ENCODE results near the gene CSTB.

CSTB gene

DNA sequence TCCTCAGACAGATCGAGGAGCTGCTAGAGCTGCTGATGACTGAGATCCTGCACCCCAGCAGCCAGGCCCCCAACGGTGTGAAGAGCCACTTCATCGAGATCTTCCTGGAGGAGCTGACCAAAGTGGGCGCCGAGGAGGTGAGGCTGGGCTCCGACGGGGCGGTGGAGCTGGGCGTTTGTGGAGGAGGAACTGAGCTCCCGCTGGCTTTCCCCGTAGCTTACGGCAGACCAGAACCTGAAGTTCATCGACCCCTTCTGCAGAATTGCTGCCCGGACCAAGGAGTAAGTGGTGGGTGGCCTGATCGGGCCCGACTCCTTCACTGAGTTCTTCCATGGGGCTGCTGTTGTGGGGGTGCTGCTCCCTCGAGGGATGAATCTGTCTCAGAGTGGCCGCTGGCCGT, 21.3 kb upstream of the CSTB start:
- no peak overlapping the region for H3K27ac ChIP-seq
- H3K36me3 ChIP-seq, result peaks cover 76% of the 10 kb centered on the region
- no peaks in the 10 kb centered on the region for H3K9me3 ChIP-seq
- TF ChIP-seq, protein P1, sequence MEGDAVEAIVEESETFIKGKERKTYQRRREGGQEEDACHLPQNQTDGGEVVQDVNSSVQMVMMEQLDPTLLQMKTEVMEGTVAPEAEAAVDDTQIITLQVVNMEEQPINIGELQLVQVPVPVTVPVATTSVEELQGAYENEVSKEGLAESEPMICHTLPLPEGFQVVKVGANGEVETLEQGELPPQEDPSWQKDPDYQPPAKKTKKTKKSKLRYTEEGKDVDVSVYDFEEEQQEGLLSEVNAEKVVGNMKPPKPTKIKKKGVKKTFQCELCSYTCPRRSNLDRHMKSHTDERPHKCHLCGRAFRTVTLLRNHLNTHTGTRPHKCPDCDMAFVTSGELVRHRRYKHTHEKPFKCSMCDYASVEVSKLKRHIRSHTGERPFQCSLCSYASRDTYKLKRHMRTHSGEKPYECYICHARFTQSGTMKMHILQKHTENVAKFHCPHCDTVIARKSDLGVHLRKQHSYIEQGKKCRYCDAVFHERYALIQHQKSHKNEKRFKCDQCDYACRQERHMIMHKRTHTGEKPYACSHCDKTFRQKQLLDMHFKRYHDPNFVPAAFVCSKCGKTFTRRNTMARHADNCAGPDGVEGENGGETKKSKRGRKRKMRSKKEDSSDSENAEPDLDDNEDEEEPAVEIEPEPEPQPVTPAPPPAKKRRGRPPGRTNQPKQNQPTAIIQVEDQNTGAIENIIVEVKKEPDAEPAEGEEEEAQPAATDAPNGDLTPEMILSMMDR (IDR thresholded peaks at IDR 0.05), result no peak
- no peaks in the 10 kb centered on the region for H3K27me3 ChIP-seq
- H3K4me3 ChIP-seq (ENCODE audit: low read depth in 1 of 2, low read length in 1 of 2), result no peak overlapping the region
- no peaks in the 10 kb centered on the region for H3K4me1 ChIP-seq (ENCODE audit: control insufficient read depth in 1 of 2, insufficient read depth in 1 of 2, low read depth in 1 of 2, low read length in 1 of 2)

DNA sequence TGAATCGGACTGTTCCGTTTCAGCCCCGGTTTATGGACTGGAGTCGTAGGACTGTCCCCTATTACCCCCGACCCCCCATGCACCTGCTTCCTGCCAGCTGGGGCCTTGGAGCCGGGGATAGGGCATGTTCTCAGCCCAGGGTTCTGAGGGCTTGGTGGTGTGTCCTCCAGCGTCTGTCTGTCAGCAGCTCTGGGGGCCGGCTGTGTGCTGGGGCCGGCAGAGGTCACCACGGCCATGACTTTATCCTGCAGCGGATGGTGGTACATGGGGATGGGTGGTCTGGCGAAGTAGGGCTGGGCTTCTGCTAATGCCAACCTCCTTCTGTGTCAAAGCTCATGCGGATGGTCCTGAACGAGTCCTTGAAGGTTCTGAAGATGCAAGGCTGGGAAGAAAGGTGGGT, 18.7 kb upstream of the CSTB start:
- H3K4me1 ChIP-seq (ENCODE audit: control insufficient read depth in 1 of 2, insufficient read depth in 1 of 2, low read depth in 1 of 2, low read length in 1 of 2), result peaks cover 5 to 6% of the 10 kb centered on the region in 2 experiments
- H3K36me3 ChIP-seq, result peaks cover 54% of the 10 kb centered on the region
- no peaks in the 10 kb centered on the region for H3K9me3 ChIP-seq

DNA sequence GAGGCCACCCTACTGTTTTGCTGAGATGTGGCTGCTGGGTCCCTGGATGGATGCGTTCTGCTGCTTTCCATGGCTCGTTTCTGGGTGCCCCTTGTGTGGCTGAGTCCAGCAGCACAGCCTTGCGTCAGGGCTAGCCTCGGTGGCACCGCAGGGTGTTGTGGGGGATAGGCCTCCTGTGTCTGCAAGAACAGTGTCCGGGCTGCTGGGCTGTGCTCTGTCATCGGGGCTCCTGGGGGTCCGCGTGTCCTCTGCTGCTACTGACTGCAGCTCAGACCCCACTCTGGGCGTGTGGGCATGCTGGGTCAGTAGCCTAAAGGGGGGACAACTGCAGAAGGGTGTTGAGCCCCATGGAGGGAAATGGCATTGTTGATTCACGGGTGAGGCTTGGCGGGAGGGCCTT, 18.2 kb upstream of the CSTB start:
- no peaks in the 10 kb centered on the region for H3K27me3 ChIP-seq
- H3K36me3 ChIP-seq, result peaks cover 49% of the 10 kb centered on the region
- no peaks in the 10 kb centered on the region for H3K9me3 ChIP-seq
- H3K27ac ChIP-seq, result no peak overlapping the region
- TF ChIP-seq, protein P1 (IDR thresholded peaks at IDR 0.05), result no peak
- no peak overlapping the region for H3K4me3 ChIP-seq (ENCODE audit: low read depth in 1 of 2, low read length in 1 of 2)
- peaks cover 9 to 10% of the 10 kb centered on the region in 2 experiments for H3K4me1 ChIP-seq (ENCODE audit: control insufficient read depth in 1 of 2, insufficient read depth in 1 of 2, low read depth in 1 of 2, low read length in 1 of 2)

More for the DNA sequence above, 18.7 kb upstream of the CSTB start:
- no peaks in the 10 kb centered on the region for H3K27me3 ChIP-seq
- H3K4me3 ChIP-seq (ENCODE audit: low read depth in 1 of 2, low read length in 1 of 2), result no peak overlapping the region
- no peak overlapping the region for H3K27ac ChIP-seq
- TF ChIP-seq, protein P1 (IDR thresholded peaks at IDR 0.05), result no peak

DNA sequence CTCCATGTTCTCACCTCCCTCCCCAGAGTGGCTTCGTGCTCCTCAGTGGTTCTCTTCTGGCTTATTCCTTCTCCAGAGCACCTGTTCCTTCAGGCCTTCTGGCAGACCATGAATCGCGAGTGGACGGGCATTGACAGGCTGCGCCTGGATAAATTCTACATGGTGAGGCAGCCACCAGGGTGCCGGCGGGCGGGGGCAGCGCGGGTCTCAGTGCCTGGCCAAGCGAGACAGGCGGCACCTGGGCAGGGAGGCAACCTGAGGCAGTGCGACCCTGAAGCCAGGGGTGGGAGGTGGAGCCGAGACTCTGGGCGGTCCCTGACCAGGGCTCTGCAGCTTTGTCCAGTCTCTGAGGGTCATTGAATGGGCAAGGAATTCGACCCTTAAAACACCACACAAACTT, 17.1 kb upstream of the CSTB start:
- H3K36me3 ChIP-seq, result peaks cover 41% of the 10 kb centered on the region
- no peaks in the 10 kb centered on the region for H3K27me3 ChIP-seq
- no peak overlapping the region for H3K27ac ChIP-seq
- no peak overlapping the region for H3K4me3 ChIP-seq (ENCODE audit: low read depth in 1 of 2, low read length in 1 of 2)
- TF ChIP-seq, protein P1 (IDR thresholded peaks at IDR 0.05), result no peak
- no peaks in the 10 kb centered on the region for H3K9me3 ChIP-seq
- peaks cover 12 to 17% of the 10 kb centered on the region in 2 experiments for H3K4me1 ChIP-seq (ENCODE audit: control insufficient read depth in 1 of 2, insufficient read depth in 1 of 2, low read depth in 1 of 2, low read length in 1 of 2)

GRCh38 chr21:43792406-43792805, 16.3 kb upstream of the CSTB start:
- H3K36me3 ChIP-seq, result peaks cover 32% of the 10 kb centered on the region
- no peaks in the 10 kb centered on the region for H3K9me3 ChIP-seq
- H3K27ac ChIP-seq, result no peak overlapping the region
- H3K27me3 ChIP-seq, result no peaks in the 10 kb centered on the region
- H3K4me3 ChIP-seq (ENCODE audit: low read depth in 1 of 2, low read length in 1 of 2), result no peak overlapping the region
- peaks cover 12 to 21% of the 10 kb centered on the region in 2 experiments for H3K4me1 ChIP-seq (ENCODE audit: control insufficient read depth in 1 of 2, insufficient read depth in 1 of 2, low read depth in 1 of 2, low read length in 1 of 2)
- TF ChIP-seq, protein P1 (IDR thresholded peaks at IDR 0.05), result no peak
